ENCODE results near the gene PHLPP1.

DNA sequence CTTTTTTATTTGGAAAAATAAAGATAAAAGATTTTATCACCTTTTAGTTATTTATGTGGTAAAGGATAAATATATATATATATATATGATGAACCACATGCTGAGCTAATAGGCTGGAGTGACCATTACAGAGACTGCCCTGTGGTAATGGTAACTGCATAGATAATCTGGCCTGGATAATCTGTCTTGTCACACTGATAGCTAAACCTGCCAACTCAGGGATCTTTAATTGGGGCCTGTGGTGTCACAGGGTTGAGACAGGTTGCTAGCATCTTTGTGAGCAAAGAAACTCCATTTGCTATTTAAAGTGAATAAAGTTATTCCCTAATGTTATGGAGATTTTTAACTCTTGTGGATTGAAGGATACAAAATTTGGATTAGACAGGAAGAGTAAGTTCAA is 203.0 kb downstream of the PHLPP1 start:
- TF ChIP-seq, protein P1, sequence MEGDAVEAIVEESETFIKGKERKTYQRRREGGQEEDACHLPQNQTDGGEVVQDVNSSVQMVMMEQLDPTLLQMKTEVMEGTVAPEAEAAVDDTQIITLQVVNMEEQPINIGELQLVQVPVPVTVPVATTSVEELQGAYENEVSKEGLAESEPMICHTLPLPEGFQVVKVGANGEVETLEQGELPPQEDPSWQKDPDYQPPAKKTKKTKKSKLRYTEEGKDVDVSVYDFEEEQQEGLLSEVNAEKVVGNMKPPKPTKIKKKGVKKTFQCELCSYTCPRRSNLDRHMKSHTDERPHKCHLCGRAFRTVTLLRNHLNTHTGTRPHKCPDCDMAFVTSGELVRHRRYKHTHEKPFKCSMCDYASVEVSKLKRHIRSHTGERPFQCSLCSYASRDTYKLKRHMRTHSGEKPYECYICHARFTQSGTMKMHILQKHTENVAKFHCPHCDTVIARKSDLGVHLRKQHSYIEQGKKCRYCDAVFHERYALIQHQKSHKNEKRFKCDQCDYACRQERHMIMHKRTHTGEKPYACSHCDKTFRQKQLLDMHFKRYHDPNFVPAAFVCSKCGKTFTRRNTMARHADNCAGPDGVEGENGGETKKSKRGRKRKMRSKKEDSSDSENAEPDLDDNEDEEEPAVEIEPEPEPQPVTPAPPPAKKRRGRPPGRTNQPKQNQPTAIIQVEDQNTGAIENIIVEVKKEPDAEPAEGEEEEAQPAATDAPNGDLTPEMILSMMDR (IDR thresholded peaks at IDR 0.05 in 8 of 11, conservative IDR thresholded peaks at IDR 0.05 in 3 of 11) = no peak
- TF ChIP-seq POLR2A (IDR thresholded peaks at IDR 0.05) = no peak

Data from spleen (tissue), 7 donors.